Kidney glomerular epithelial cell (primary cell): ENCODE results near the gene RGCC.

Experiments
- DNase-seq: peaks from one replicate; lab custom pipeline; 2025; lab: John Stamatoyannopoulos, UW

RGCC gene

GRCh38 chr13:41454170-41454569 is 3.2 kb upstream of the RGCC start:
- no peak for DNase-seq

- DNase-seq = no peak
Observed at GRCh38 chr13:41455725-41456419, 1.5 kb upstream of the RGCC start.

- no peak for DNase-seq
Observed at GRCh38 chr13:41457589-41458186, 338 bp downstream of the RGCC start.

GRCh38 chr13:41458187-41458760 is 924 bp downstream of the RGCC start:
- DNase-seq = no peak

- no peak for DNase-seq
Observed at GRCh38 chr13:41458761-41459431, 1.5 kb downstream of the RGCC start.

- no peak for DNase-seq
Observed at GRCh38 chr13:41459432-41460073, 2.2 kb downstream of the RGCC start.

GRCh38 chr13:41460074-41460465 is 2.7 kb downstream of the RGCC start:
- no peak for DNase-seq

- DNase-seq = no peak
Observed at GRCh38 chr13:41460930-41461329, 3.6 kb downstream of the RGCC start.

GRCh38 chr13:41461527-41462139 is 4.3 kb downstream of the RGCC start:
- DNase-seq = no peak

GRCh38 chr13:41462427-41462826 is 5.1 kb downstream of the RGCC start:
- DNase-seq = no peak

GRCh38 chr13:41463838-41464602 is 6.7 kb downstream of the RGCC start:
- DNase-seq = peak; percentile 16

- DNase-seq = no peak
Observed at GRCh38 chr13:41465241-41465847, 8.0 kb downstream of the RGCC start.

- no peak for DNase-seq
Observed at GRCh38 chr13:41465898-41466320, 8.6 kb downstream of the RGCC start.

- no peak for DNase-seq
Observed at GRCh38 chr13:41467425-41467945, 10.1 kb downstream of the RGCC start.

GRCh38 chr13:41468631-41469030 is 11.3 kb downstream of the RGCC start:
- no peak for DNase-seq

GRCh38 chr13:41470196-41470595 is 12.8 kb downstream of the RGCC start:
- no peak for DNase-seq

- no peak for DNase-seq
Observed at GRCh38 chr13:41471785-41472184, 14.4 kb downstream of the RGCC start.

- no peak for DNase-seq
Observed at GRCh38 chr13:41487222-41487621, 29.9 kb downstream of the RGCC start.

GRCh38 chr13:41488124-41488523 is 30.8 kb downstream of the RGCC start:
- no peak for DNase-seq

GRCh38 chr13:41490371-41491015 is 33.1 kb downstream of the RGCC start:
- no peak for DNase-seq
